NCI-H2107 treated with DMSO at 0.1 percent for 48 hours (cell line): ENCODE results near the gene IGFLR1.

Source experiments
- DNase-seq: peaks from one replicate; lab custom pipeline; 2025; ENCODE audit not compliant: unreplicated experiment; lab: John Stamatoyannopoulos, UW

IGFLR1 gene

GRCh38 chr19:35739275-35740107, 2.8 kb downstream of the IGFLR1 start:
- no peak for DNase-seq

GRCh38 chr19:35738887-35739229, 3.4 kb downstream of the IGFLR1 start:
- DNase-seq = no peak

GRCh38 chr19:35738021-35738886, 4.0 kb downstream of the IGFLR1 start:
- no peak for DNase-seq

GRCh38 chr19:35736913-35737886, 5.1 kb downstream of the IGFLR1 start:
- no peak for DNase-seq

- DNase-seq = no peak
These were observed 7.4 kb downstream of the IGFLR1 start for GRCh38 chr19:35734889-35735288.

GRCh38 chr19:35734273-35734672, 8.0 kb downstream of the IGFLR1 start:
- no peak for DNase-seq

GRCh38 chr19:35733180-35734125, 8.8 kb downstream of the IGFLR1 start:
- DNase-seq = no peak

GRCh38 chr19:35732540-35733179, 9.6 kb downstream of the IGFLR1 start:
- DNase-seq = no peak

- no peak for DNase-seq
These were observed 10.4 kb downstream of the IGFLR1 start for GRCh38 chr19:35731779-35732405.

- no peak for DNase-seq
These were observed 10.9 kb downstream of the IGFLR1 start for GRCh38 chr19:35731353-35731752.

- no peak for DNase-seq
These were observed 11.9 kb downstream of the IGFLR1 start for GRCh38 chr19:35730326-35730725.

- no peak for DNase-seq
These were observed 12.5 kb downstream of the IGFLR1 start for GRCh38 chr19:35729763-35730162.

- DNase-seq = no peak
These were observed 13.2 kb downstream of the IGFLR1 start for GRCh38 chr19:35729021-35729420.

- no peak for DNase-seq
These were observed 14.1 kb downstream of the IGFLR1 start for GRCh38 chr19:35727956-35728706.

GRCh38 chr19:35727053-35727955, 14.9 kb downstream of the IGFLR1 start:
- no peak for DNase-seq

- DNase-seq = no peak
These were observed 16.9 kb downstream of the IGFLR1 start for GRCh38 chr19:35725216-35725861.

- DNase-seq = no peak
These were observed 17.7 kb downstream of the IGFLR1 start for GRCh38 chr19:35724560-35724959.
